ENCODE measurements around the gene PRMT2. TPM values are rescaled to one million over a fixed set of nuclear protein-coding genes. Genes with fewer than 3 reads are reported as not detected.
A peak's percentile ranks its signal among the peaks of the same experiment; 100 is the strongest.

Gene PRMT2
- total and polyA plus RNA-seq, 8 donors: 17.9 to 56.9 (median 26.8) TPM

GRCh38 chr21:46620846-46621245 is 14.6 kb upstream of the PRMT2 start:
- peaks cover 0 to 3% (median 0%) of the 10 kb centered on the region in 3 donors for H3K4me1 ChIP-seq
- ATAC-seq (no peak), FAIRE-seq (no peak), DNase-seq (no peak)
- 78 to 91% methylated on average over 7 of the region's 7 CpGs for WGBS, 2 donors
- TF ChIP-seq CTCF (IDR thresholded peaks at IDR 0.05): no peak
- intact Hi-C loops (cut with DNase I): no loop called here
- H3K4me3 ChIP-seq: no peak overlapping the region
- H3K9me3 ChIP-seq: no peaks in the 10 kb centered on the region
- peaks cover 0 to 4% (median 0%) of the 10 kb centered on the region in 4 donors for H3K27me3 ChIP-seq
- peak overlapping the region in 1 of 4 donors; percentile 63 for H3K27ac ChIP-seq
- H3K36me3 ChIP-seq: no peaks in the 10 kb centered on the region

- Histone ChIP-seq H3K9me3 (no peaks in the 10 kb centered on the region), H3K4me3 (no peak overlapping the region), H3K36me3 (no peaks in the 10 kb centered on the region), H3K27ac (peak overlapping the region in 3 of 4 donors; percentile 51 to 69 (median 63)), H3K27me3 (peaks cover 0 to 4% (median 0%) of the 10 kb centered on the region in 4 donors), H3K4me1 (peaks cover 0 to 3% (median 0%) of the 10 kb centered on the region in 3 donors)
- intact Hi-C loops (cut with DNase I): no loop called here
- ATAC-seq (peak in 2 of 4 donors; percentile 33 to 50), FAIRE-seq (no peak), DNase-seq (no peak)
- WGBS, 2 donors: 54 to 63% methylated on average over 9 of the region's 9 CpGs
- TF ChIP-seq CTCF (IDR thresholded peaks at IDR 0.05): no peak
Observed at GRCh38 chr21:46621457-46622182, 13.9 kb upstream of the PRMT2 start.

GRCh38 chr21:46622226-46622625 is 13.2 kb upstream of the PRMT2 start:
- H3K36me3 ChIP-seq: no peaks in the 10 kb centered on the region
- intact Hi-C loops (cut with DNase I): no loop called here
- FAIRE-seq (no peak), ATAC-seq (peak; percentile 64 to 92 (median 87)), DNase-seq (peak in 3 of 6 donors; percentile 30 to 33 (median 33))
- 63 to 64% methylated on average over 4 of the region's 4 CpGs for WGBS, 2 donors
- H3K27me3 ChIP-seq: peaks cover 0 to 4% (median 0%) of the 10 kb centered on the region in 4 donors
- peaks cover 0 to 3% (median 0%) of the 10 kb centered on the region in 3 donors for H3K4me1 ChIP-seq
- H3K4me3 ChIP-seq: no peak overlapping the region
- H3K9me3 ChIP-seq: no peaks in the 10 kb centered on the region
- peak overlapping the region in 3 of 4 donors; percentile 51 to 69 (median 63) for H3K27ac ChIP-seq
- no peak for TF ChIP-seq CTCF (IDR thresholded peaks at IDR 0.05)

- FAIRE-seq (no peak), ATAC-seq (no peak), DNase-seq (no peak)
- no peak overlapping the region for H3K4me3 ChIP-seq
- peaks cover 0 to 3% (median 0%) of the 10 kb centered on the region in 3 donors for H3K4me1 ChIP-seq
- no peak overlapping the region for H3K27ac ChIP-seq
- intact Hi-C loops (cut with DNase I): no loop called here
- no peaks in the 10 kb centered on the region for H3K36me3 ChIP-seq
- 85% methylated on average over 16 of the region's 16 CpGs for WGBS, 2 donors
- H3K9me3 ChIP-seq: no peaks in the 10 kb centered on the region
- H3K27me3 ChIP-seq: no peaks in the 10 kb centered on the region
- no peak for TF ChIP-seq CTCF (IDR thresholded peaks at IDR 0.05)
Observed at GRCh38 chr21:46624050-46624449, 11.4 kb upstream of the PRMT2 start.

- H3K27ac ChIP-seq: no peak overlapping the region
- DNase-seq (no peak), ATAC-seq (no peak), FAIRE-seq (no peak)
- intact Hi-C loops (cut with DNase I): no loop called here
- H3K36me3 ChIP-seq: no peaks in the 10 kb centered on the region
- TF ChIP-seq CTCF (IDR thresholded peaks at IDR 0.05): no peak
- peaks cover 0 to 3% (median 0%) of the 10 kb centered on the region in 3 donors for H3K4me1 ChIP-seq
- H3K27me3 ChIP-seq: no peaks in the 10 kb centered on the region
- no peak overlapping the region for H3K4me3 ChIP-seq
- WGBS, 2 donors: 81 to 89% methylated on average over 1 of the region's 1 CpG
- H3K9me3 ChIP-seq: no peaks in the 10 kb centered on the region
Observed at GRCh38 chr21:46625759-46626158, 9.7 kb upstream of the PRMT2 start.

Data from pancreas (tissue), 10 donors.